ENCODE results near the gene GALNT10.

GRCh38 chr5:154329519-154330040 lies 139.0 kb downstream of the GALNT10 start:
- TF ChIP-seq CTCF (IDR thresholded peaks at IDR 0.05 in 8 of 11, conservative IDR thresholded peaks at IDR 0.05 in 3 of 11) (no peak), POLR2AphosphoS5 (IDR thresholded peaks at IDR 0.05) (no peak)

Data from spleen (tissue), 7 donors.